Measurements from ENCODE around the gene LY86.

LY86 gene
- 0 to 0.35 reads per million in 2 donors for total RNA-seq

DNA sequence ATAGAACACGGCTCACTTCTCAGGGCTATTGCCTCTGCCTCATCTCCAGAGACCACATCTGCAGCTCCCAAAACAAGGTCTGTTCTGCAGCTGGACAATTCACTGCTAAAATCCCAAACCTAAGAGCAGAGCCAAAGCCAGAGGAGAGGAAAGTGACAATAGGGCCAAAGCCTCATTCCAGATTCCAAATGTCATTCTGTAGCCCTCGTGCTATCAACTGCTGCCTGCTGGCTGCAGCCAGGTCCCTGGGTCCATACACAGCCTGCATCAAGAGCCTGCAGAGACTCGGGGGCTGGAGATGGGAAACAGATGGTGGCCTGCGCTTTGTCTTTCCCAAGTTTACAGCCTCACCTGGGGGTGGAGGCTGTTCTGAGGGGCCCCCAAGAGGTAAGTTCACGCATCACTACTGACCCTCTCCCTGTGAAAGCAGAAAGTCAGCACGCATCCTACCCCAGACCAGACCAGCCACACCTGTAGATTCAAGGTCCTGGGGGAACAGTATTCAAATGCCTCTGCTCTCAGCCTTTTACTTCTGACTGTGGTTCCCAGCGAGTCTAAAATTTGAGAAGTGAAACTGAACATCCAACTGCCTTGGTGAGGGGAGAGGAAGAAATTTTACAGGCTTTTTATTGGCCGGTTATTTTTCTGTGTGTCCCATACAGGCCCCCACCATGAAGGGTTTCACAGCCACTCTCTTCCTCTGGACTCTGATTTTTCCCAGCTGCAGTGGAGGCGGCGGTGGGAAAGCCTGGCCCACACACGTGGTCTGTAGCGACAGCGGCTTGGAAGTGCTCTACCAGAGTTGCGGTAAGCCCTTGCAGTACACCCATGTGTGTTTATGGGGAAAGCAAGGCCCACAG lies at the start of gene LY86:
Gene LY86 (plus strand): TSS at position 657 of the 860 bp plus-strand sequence. CDS start 15 bp downstream, at position 672.
- no peak for DNase-seq

DNA sequence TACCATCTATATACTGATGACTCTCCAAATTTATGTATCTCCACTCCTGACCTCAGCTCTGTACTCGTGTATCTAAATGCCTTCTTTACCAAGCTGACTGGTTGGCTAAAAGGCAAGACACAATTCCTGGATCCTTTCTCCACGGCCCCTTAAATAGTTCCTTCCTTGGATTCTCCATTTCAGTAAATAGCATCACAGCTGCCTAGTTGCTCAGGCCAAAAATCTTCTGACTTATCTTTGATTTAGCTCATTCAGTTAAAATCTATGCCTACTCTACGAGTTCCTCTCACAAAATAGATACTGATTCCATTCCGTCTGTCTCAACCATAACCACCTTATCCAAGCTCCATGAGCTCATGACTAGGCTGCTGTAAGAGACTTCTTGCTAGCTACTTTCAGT lies 49.5 kb upstream of the LY86 start:
- no peak for DNase-seq

DNA sequence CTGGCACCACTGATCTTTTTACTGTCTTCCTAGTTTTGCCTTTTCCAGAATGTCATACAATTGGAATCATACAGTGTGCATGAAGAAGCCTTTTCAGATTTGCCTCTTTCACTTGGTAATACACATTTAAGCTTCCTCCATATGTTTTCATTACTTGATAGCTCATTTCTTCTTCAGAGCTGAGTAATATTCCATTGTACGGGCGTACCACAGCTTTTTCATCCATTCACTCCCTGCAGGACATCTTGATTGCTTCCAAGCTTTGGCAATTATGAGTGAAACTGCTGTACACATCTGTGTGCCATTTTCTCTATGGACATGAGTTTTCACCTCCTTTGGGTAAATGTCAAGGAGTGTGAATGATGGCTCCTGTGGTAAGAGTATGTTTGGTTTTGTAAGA lies 46.2 kb upstream of the LY86 start:
- DNase-seq: no peak

DNA sequence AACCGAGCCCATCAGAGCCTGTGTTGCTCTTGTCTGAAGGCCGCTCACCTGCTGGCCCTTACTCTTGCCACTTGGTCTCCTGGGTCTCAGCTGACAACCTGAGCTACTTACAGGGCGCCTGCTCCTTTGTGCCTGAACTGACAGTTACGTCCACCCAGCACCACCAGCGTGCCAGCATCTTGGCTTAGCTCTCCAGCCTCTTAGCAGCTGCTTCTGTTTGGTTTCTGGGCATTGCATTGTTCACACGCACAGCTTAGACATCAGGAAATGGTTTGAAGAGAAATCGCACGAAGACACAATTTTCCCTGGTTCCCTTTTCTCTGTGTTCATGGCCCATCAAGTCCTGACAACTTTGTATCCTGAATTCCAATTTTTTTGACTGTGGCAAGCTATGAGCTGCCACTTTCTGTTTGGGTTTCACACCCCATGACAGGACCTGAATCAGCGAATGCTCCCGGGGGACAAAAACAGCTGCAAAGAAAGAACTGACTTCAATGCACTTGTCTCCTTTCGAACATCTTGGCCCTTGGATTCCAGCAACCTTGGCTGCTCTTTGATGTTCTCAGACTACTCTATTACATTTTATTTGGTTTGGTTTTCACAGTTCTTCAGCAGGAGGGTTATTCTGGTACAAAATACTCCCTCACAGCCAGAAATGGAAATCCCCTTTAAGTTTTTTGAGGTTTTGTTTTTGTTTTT lies 45.2 kb upstream of the LY86 start:
- no peak for DNase-seq

DNA sequence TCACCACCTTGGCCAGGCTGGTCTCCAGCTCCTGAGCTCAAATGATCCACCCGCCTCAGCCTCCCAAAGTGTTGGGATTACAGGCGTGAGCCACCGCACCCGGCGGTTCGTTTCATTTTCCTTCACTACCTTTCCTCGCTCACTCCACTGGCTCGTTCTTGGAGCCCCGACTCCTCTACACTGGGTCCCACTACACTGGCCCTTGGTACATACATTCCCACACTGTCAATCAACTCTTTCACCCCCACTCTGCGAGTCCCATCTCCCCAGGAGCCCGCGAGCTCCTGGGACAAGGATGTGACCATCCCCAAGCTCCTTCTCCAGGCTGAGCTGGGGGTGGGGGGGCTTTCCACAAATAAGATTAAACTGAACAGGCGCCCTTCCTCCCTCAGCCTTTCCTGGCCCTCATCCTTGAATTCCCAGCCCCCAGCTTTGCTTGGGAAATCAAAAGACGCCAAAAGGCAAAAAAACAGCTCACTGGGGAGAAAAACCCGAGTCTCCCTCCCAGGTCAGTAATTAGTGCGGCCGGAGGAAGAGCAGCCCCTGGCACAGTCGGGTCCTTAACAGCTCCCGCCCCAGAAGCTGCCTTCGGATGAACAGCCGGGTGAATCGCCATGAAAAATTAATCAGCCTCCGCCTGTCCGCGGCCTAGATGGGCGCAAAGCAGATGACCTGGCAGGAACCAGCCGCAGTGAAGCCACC lies 42.8 kb upstream of the LY86 start:
- no peak for DNase-seq

DNA sequence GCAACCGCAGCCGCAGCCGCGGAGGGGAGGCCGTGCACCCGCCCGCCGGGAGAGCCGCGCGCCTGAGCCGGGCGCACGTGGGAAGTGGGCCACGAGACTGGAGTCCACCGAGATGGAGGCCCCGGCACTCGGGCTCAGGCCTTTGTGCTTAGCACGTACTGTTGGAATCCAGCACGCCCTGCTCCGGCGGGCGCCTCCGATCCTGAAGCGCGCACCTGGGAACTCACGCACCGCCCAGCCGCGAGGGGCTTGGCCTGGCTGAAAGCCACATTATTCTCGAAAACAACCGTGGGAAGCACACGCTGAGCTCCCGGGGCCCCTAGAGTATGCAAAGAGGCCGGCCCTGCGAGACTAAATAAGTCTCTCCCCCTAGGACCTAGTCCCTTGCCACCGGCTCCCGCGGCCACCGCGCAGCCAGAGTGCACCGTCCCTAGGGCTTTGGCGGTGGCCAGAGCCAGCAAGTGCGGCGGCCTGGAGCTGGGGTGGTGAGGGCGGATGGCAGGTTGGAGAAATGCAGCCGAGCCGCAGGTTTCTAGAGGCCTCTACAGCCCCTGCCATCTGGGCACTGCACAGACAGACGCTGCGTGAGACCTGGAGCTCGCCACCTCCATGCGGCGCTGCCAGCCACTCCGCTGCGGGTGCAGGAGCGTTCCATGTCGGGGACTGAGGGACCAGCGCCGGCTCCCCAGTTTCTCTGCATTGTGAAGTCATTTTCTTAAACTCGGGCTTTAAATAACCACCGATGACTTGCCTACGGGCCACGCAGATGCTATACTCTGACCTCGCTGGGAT lies 42.0 kb upstream of the LY86 start:
- DNase-seq: no peak

DNA sequence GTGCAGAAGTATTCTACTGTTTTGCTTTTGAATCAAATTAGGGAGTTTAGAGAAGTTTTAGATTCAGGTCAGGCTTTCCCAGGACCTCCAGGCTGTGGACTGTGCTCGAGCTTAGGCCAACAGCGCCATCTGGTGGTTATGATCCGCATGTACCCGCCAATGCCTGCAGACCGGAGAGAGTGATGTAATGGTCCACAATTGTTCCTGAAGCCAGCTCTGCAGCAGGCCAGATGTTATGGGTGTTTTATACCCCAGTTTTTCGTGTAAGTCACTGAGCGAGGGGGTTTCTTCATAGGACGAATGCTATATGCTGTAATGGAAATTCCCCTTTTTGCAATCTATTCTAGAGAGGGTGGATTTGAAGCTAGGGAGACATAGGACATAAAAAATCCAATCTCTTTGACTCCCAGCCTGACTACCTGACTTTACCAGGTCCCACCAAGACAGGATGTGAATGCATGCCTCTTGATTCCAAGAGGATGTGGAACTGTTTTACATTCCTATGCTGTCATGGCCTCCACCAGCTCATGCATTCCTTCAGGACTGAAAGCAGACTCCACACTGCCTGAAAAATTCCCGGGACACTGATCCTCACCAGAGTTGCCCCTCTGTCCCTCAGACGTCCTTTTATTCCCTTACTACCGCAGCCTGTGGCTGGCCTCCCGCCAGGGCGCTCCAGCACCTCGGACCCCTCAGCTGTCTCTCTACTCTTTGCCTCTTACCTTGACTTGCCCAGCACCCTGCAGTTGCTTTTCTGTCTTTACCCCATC lies 41.2 kb upstream of the LY86 start:
- no peak for DNase-seq

DNA sequence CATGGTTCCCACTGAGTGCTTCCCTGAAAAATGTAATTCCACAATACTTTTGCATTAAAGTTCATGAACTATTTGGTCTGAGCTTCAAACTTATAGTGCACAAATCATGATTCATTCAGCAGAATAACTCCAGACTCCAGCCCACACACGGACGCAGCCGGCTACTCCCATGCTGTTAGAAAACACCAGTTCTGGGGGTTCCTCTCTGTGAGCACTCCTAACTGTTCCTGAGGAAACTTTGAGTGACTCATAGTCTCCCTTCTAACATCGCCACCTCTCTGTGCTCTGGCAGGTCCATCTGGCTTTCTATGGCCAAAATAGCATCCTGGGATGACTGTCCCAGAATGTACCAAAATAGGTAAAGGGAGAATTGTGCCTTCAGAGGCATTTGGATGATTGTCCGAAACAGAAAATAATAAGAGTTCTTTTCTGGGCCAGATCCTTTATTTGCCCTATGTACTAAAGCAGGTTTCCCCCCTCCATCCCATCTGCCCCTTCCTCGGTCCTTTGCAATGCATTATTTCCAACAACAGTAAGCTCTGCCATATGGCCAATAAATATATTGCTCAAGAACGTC lies 32.3 kb upstream of the LY86 start:
- no peak for DNase-seq

DNA sequence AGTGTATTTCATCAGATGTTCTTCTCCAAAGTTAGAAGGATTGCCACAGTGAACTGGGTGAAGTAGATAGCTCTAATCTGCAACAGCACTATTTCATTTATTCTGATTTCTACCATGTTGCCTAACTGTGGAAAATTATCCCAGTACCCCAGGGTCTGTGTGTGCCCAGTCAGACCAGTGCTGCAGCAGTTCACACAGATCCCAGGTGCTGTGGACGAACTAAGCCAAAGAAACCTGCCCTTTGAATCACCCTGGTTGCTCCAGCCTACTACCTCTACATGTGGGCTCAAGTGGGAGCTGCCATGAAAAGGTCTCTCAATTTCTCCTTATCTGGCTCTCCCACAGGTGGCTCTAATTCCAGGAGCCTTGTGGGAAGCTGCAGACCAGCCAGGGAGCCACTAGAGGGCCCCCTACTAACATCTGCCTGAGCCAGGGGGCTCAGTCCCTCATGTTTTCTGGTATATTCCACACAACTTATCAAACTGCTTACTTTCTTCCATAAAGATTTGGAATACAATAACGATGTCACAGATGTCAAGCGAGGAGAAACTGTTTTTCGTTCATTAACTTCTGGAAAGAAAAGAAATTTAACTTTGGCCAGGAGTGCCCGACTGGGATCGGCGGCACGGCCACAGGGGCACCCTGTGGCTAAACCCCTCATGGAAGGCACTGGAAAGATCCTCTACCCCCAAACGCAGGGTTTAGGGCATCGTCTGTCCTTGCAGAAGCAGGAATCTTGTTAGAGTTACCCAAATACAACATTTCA lies 31.6 kb upstream of the LY86 start:
- no peak for DNase-seq

DNA sequence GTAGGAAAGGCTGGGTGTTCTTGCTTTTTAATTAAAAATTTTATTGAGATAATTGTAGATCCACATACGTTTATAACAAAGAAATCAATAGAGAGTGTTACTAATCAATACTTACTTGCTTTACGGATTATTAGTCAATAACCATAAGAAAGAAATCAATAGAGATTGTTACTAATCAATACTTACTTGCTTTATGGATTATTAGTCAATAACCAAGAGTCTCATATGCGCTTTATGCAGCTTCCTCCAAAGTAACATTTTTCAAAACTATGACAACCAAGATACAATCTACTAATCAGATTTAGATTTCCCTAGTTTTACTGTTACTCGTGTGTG lies 31.0 kb upstream of the LY86 start:
- no peak for DNase-seq

DNA sequence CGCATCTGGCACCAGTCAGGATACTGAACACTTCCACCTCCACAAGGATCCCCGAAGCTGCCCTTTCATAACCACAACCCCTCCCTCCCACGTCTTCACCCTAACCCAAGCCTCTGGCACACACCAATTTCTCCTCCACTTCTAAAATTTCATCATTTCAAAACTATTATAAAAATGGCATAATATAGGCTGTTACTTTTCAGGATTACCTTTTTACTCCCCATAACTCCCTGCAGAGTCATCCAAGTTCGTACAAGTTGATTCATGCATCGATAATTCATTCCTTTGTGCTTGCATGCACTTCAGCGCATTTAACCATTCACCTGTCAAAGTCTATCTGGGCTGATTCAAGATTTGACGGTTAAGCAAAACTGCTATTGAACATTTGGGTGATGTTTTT lies 30.6 kb upstream of the LY86 start:
- DNase-seq: no peak

DNA sequence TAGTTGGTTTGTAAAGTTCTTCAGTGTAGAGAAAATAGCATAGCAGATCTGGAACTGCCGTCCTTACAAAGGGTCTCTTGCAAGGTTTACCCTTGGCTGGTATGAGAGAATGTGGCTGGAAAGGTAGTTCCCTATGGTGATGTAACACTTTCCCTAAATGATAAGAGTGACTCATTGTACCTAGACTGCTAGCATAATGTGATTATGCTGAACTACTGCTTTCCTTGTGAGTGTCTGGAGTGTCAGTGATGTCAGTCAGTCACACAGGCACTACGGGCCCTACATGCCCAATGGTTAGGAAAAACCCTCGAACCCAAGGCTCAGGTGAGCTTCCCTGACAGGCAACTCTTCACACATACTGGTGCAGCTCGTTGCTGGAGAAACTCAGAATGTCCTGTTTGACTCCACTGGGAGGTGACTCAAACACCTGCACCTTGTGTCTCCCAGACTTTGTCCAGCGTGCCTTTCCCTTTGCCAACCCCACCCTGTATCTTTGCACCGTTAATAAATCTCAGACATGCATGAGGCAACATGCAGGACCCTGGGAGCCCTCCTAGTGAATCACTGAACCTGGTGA lies 28.4 kb upstream of the LY86 start:
- no peak for DNase-seq

DNA sequence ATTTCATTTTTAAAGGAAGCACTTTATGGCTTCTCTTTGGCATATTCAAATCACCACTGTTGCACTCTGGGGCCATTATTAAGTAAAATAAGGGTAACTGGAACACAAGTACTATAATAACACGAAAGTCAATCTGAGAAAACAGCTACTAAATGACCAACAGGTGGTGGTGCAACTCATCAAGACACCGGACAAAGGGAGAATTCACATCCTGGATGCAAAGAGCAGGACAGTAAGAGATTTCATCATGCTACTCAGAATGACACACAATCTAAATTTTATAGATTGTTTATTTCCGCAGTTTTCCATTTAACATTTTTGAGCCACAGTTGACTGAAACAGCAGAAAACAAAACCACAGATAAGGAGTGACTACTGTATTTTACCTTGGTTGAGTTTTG lies 27.6 kb upstream of the LY86 start:
- no peak for DNase-seq

DNA sequence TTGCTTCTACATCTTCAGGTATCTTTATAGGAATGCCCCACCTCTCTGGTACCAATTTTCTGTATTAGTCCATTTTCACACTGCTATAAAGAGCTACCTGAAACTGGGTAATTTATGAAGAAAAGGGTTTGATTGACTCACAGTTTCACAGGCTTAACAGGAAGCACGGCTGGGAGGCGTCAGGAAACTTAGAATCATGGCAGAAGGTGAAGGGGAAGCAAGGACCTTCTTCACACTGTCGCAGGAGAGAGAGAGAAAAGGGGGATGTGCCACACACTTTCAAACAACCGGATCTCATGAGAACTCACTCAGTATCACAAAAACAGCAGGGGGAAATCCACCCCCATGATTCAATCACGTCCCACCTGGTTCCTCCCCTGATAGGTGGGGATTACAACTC lies 24.4 kb upstream of the LY86 start:
- no peak for DNase-seq

DNA sequence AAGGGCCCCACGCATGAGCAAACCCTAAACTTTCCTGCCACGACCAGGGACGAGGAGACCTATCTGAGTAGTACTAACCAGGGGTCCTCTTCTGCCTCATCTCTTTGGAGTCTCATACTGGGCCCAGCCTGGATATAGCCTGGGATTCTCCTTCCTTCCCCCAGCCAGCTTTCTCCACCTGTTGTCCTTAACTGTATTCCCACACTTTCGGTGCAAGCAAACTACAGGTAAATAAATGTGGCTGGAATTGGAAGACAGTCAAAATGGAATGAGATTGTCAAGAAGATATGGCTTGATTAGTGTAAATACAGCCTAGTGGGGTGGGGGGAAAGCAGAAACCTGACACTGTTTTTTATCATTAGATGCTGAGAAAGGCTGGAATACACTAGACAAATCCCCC lies 23.5 kb upstream of the LY86 start:
- DNase-seq: no peak

DNA sequence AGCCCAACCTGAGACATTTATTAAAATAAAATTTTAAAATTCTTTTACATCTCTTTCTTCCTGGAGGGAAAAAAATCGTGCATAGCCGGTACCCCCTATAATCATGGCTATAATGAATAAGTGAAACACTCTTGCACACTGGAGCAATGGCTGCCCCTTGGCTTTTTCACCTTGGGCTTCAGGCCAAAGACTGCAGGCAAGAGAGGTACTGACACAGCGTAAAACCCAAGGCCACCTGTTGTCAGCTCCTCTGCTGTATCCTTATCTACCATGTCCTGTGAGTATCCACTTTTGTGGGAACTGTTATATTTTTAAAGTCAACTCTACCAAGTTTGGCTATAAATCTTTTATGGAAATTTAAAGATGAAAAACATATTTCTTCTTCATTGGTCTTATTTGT lies 23.0 kb upstream of the LY86 start:
- no peak for DNase-seq

DNA sequence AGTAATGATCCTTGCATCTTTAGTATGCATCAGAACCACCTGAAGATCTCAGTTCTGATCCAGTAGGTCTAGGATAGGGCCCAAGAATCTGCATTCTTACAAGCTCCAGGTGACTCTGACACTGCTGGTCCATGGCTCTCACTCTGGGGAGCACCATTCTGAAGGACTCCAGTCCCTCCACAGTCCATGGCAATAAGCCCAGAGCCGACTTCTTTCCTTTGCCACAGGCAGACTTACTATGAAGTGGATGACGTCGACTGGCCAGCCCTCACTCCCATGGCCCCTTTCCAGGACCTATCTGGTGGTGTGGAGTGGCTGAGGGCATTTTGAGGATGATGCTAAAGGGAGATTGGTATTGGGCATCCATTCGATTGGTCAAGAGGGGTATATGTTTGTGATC lies 21.8 kb upstream of the LY86 start:
- DNase-seq: no peak

DNA sequence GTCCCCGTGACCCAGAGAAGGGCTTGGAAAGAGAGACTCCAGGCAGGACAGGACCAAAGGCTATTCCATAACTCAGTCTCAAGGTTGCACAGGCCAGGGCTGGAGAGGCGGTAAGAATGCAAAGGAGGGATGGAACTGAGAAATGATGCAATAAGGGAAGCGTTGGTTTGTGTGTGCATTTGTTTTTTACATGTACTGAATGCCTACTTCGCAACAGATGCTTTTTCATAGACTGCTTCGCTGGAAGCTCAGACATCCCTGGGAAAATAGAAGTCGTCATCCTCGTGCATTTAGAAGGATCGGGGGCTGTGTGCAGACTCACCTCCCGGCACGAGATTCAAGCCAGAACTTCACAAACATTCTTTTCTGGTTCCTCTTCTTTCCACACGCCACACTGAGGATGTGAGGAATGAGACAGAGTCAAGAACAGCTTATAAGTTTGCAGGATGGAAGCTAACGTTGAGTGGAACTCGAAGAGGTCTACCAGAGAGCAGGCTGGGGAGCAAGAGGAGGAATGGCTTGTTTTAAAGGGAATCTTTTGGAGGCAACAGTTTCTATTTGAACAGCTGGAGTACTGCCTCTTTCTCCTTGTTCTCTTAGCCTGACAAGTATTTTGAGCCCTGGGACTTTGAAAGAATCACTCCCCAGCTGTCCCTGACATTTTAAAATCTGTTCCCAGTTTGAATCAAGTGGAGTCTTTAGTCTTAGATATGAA lies 19.3 kb upstream of the LY86 start:
- no peak for DNase-seq

DNA sequence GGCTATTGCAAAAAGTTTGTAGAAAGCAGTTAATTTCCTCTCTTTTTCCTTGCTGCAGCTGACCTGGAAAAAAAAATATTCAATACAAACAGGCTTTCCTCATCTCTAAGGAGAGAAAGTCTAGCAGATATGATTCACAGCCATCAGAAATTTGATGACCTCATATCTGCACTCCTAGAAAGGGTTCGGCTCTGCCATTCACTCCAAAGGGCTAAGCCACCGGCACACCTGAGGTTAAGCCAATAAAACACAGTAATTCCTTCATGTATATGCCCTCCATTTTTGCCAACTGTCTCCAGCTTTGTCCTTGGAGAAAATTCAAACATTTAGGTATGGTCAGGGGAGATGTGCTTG lies 18.7 kb upstream of the LY86 start:
- DNase-seq: no peak

Data from activated gamma-delta T cell (primary cell).